GM12872 (cell line): ENCODE measurements around the gene HMGN5.
A peak's percentile ranks its signal among the peaks of the same experiment; 100 is the strongest.

ENCODE experiments used
- CTCF ChIP-seq: IDR thresholded peaks from 3 replicates; pipeline ENCODE4 v1.5.1; 2011; ENCODE audit warnings: low read depth, mild to moderate bottlenecking, low read length, moderate library complexity; ENCODE audit not compliant: insufficient read depth

The HMGN5 gene

GRCh38 chrX:81201071-81201470, 642 bp downstream of the HMGN5 start:
- TF ChIP-seq CTCF: no peak

GRCh38 chrX:81195712-81196111, 6.0 kb downstream of the HMGN5 start:
- TF ChIP-seq CTCF: peak; percentile 57

- TF ChIP-seq CTCF: no peak
These were observed 6.5 kb downstream of the HMGN5 start for GRCh38 chrX:81195259-81195658.

GRCh38 chrX:81174286-81174685, 27.4 kb downstream of the HMGN5 start:
- TF ChIP-seq CTCF: no peak

GRCh38 chrX:81168391-81168790, 33.3 kb downstream of the HMGN5 start:
- TF ChIP-seq CTCF: no peak

- TF ChIP-seq CTCF: no peak
These were observed 80.0 kb downstream of the HMGN5 start for GRCh38 chrX:81121513-81122363.

- TF ChIP-seq CTCF: peak; percentile 54
These were observed 80.8 kb downstream of the HMGN5 start for GRCh38 chrX:81120936-81121371.
